CD4-positive, alpha-beta memory T cell (primary cell): ENCODE results near the gene EHD4. TPM values are rescaled to one million over a fixed set of nuclear protein-coding genes. Genes with fewer than 3 reads are reported as not detected.
A peak's percentile ranks its signal among the peaks of the same experiment; 100 is the strongest.

ENCODE experiments used
- CTCF ChIA-PET: fragments of 350-600 bp; sonication (Branson Sonifier 250); formaldehyde crosslinking; loops from one replicate; lab custom pipeline; 2021; ENCODE audit warnings: inconsistent platforms; ENCODE audit not compliant: partially characterized antibody; lab: Charles Lee
- POLR2A ChIA-PET: fragments of 350-600 bp; sonication (Branson Sonifier 250); formaldehyde crosslinking; loops from one replicate; lab custom pipeline; 2021; ENCODE audit not compliant: partially characterized antibody; lab: Charles Lee
- DNase-seq, 5 donors: peaks; one replicate each; pipeline versions ENCODE4 v3.0.0 to v3.0.0-alpha.2; 2020 to 2022; ENCODE audit warnings: mixed read lengths in 1 of 5
- H3K27ac ChIP-seq: one replicate; pipeline ENCODE4 v1.7.0; 2013; ENCODE audit warnings: low read depth, low read length
- H3K27me3 ChIP-seq: 2 replicates; pipeline ENCODE4 v1.7.0; 2013; ENCODE audit warnings: mild to moderate bottlenecking, low read length, moderate library complexity; ENCODE audit not compliant: insufficient read depth
- H3K36me3 ChIP-seq: 2 replicates; pipeline ENCODE4 v1.7.0; 2013; ENCODE audit warnings: mild to moderate bottlenecking, low read length, moderate library complexity; ENCODE audit not compliant: insufficient read depth
- H3K4me1 ChIP-seq: 2 replicates; pipeline ENCODE4 v1.7.0; 2013; ENCODE audit warnings: mild to moderate bottlenecking, low read length, moderate library complexity; ENCODE audit not compliant: insufficient read depth
- H3K4me3 ChIP-seq, 2 donors: one replicate each; pipeline ENCODE4 v1.7.0; 2013; ENCODE audit warnings: low read length in 2 of 2, mild to moderate bottlenecking in 1 of 2
- H3K9me3 ChIP-seq, 2 donors: one replicate each; pipeline ENCODE4 v1.7.0; 2013; ENCODE audit warnings: low read length in 2 of 2, control low read depth in 1 of 2; ENCODE audit not compliant: control insufficient read depth in 1 of 2
- H3K27ac Mint-ChIP-seq, 7 donors: one replicate each; pipeline ENCODE4 v1.8.0; 2020 to 2021; ENCODE audit warnings: mixed read lengths in 7 of 7, mild to moderate bottlenecking in 6 of 7, inconsistent platforms in 3 of 7, moderate library complexity in 3 of 7
- H3K27me3 Mint-ChIP-seq, 2 donors: one replicate each; pipeline ENCODE4 v1.8.0; 2020 to 2021; ENCODE audit warnings: mixed read lengths in 2 of 2
- H3K36me3 Mint-ChIP-seq, 2 donors: one replicate each; pipeline ENCODE4 v1.8.0; 2020 to 2021; ENCODE audit warnings: mixed read lengths in 2 of 2, inconsistent platforms in 1 of 2, mild to moderate bottlenecking in 1 of 2
- H3K4me1 Mint-ChIP-seq, 4 donors: one replicate each; pipeline ENCODE4 v1.8.0; 2020 to 2021; ENCODE audit warnings: mixed read lengths in 4 of 4, mild to moderate bottlenecking in 1 of 4
- H3K4me3 Mint-ChIP-seq, 8 donors: one replicate each; pipeline ENCODE4 v1.8.0; 2020 to 2021; ENCODE audit warnings: mixed read lengths in 8 of 8, mild to moderate bottlenecking in 7 of 8, moderate library complexity in 6 of 8, inconsistent platforms in 3 of 8
- H3K9me3 Mint-ChIP-seq, 8 donors: one replicate each; pipeline ENCODE4 v1.8.0; 2020 to 2021; ENCODE audit warnings: mixed read lengths in 8 of 8, mild to moderate bottlenecking in 5 of 8, inconsistent platforms in 3 of 8, moderate library complexity in 1 of 8
- intact Hi-C: fragments of 100-400 bp; cut with micrococcal nuclease; formaldehyde crosslinking; loops from one replicate; pipeline ENCODE4 v1.15.1; 2023
- polyA plus RNA-seq, 2 donors: library from polyadenylated mRNA; unstranded; fragments of 300-500 nt; fragmentation: Illumina TruSeq; gene quantifications; one replicate each; pipeline ENCODE4 v1.2.3, GENCODE V29; 2021
- total RNA-seq, 2 experiments: library from RNA; stranded (reverse); gene quantifications; one replicate each; pipeline ENCODE4 v1.2.3, GENCODE V29; 2021

EHD4 gene
- total and polyA plus RNA-seq, 4 experiments from 2014 or later: 13.9 to 16.4 (median 15.4) TPM

DNA sequence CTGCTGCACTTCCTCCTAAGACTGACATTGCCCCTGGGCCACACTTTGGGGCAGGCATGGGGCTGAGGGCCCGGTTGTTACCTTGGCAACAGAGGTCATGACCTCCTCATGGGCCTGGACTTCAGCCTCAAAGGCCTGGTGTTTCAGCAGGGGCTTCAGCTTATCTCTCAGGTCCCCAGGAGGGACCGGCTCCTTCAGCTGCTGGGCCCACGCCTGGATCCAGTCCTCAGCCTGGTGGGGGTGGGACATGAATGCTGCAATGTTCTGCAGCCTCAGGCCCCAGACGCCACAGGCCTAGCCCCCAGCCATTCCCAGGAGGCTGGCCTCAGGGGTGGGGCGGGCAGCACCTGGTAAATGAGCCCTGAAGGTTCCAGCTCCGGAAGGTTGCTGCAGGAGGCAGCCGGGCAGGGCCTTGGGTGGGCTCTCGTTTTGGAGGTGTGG lies 106.1 kb downstream of the EHD4 start:
- Histone ChIP-seq H3K27ac (no peak overlapping the region), H3K4me1 (peaks cover 11% of the 10 kb centered on the region), H3K36me3 (no peaks in the 10 kb centered on the region), H3K9me3 (no peaks in the 10 kb centered on the region), H3K4me3 (no peak overlapping the region), H3K27me3 (no peaks in the 10 kb centered on the region)
- intact Hi-C loops: no loop called here
- DNase-seq: no peak
- ChIA-PET CTCF (no interaction called here), POLR2A (no interaction called here)
- Mint-ChIP-seq H3K36me3 (no peaks in the 10 kb centered on the region), H3K27ac (no peak overlapping the region), H3K27me3 (no peaks in the 10 kb centered on the region), H3K4me1 (peaks cover 8 to 13% (median 11%) of the 10 kb centered on the region in 4 donors), H3K9me3 (no peaks in the 10 kb centered on the region), H3K4me3 (no peak overlapping the region)

GRCh38 chr15:41865490-41866055 lies 106.8 kb downstream of the EHD4 start:
- Mint-ChIP-seq H3K4me1 (peaks cover 3 to 12% (median 5%) of the 10 kb centered on the region in 4 donors), H3K9me3 (no peaks in the 10 kb centered on the region), H3K27ac (no peak overlapping the region), H3K36me3 (no peaks in the 10 kb centered on the region), H3K4me3 (no peak overlapping the region), H3K27me3 (no peaks in the 10 kb centered on the region)
- Histone ChIP-seq H3K4me3 (no peak overlapping the region), H3K27ac (no peak overlapping the region), H3K36me3 (no peaks in the 10 kb centered on the region), H3K4me1 (peaks cover 5% of the 10 kb centered on the region), H3K27me3 (no peaks in the 10 kb centered on the region), H3K9me3 (no peaks in the 10 kb centered on the region)
- intact Hi-C loops: no loop called here
- no peak for DNase-seq
- ChIA-PET CTCF (no interaction called here), POLR2A (no interaction called here)

- intact Hi-C loops: no loop called here
- no peaks in the 10 kb centered on the region for H3K9me3 Mint-ChIP-seq
- Histone ChIP-seq H3K36me3 (no peaks in the 10 kb centered on the region), H3K27me3 (no peaks in the 10 kb centered on the region), H3K4me1 (peaks cover 6% of the 10 kb centered on the region), H3K9me3 (no peaks in the 10 kb centered on the region), H3K27ac (no peak overlapping the region), H3K4me3 (no peak overlapping the region)
- H3K4me3 Mint-ChIP-seq: no peak overlapping the region
- H3K27me3 Mint-ChIP-seq: no peaks in the 10 kb centered on the region
- DNase-seq: no peak
- ChIA-PET POLR2A (no interaction called here), CTCF (interaction anchor here (2.4 kb wide), 1 partner anchor 42 kb away, joined by 8 read pairs; no protein-coding TSS in a partner anchor)
- H3K27ac Mint-ChIP-seq: peak overlapping the region in 1 of 7 donors; percentile 18
- H3K36me3 Mint-ChIP-seq: no peaks in the 10 kb centered on the region
- peaks cover 0 to 16% (median 5%) of the 10 kb centered on the region in 4 donors for H3K4me1 Mint-ChIP-seq
Observed at GRCh38 chr15:41862515-41863116, 109.7 kb downstream of the EHD4 start.

GRCh38 chr15:41861736-41862356 lies 110.5 kb downstream of the EHD4 start:
- intact Hi-C loops: no loop called here
- Histone ChIP-seq H3K4me3 (no peak overlapping the region), H3K4me1 (peaks cover 6% of the 10 kb centered on the region), H3K27me3 (no peaks in the 10 kb centered on the region), H3K27ac (no peak overlapping the region), H3K36me3 (no peaks in the 10 kb centered on the region), H3K9me3 (no peaks in the 10 kb centered on the region)
- Mint-ChIP-seq H3K4me1 (peaks cover 0 to 16% (median 5%) of the 10 kb centered on the region in 4 donors), H3K27ac (no peak overlapping the region), H3K27me3 (no peaks in the 10 kb centered on the region), H3K36me3 (no peaks in the 10 kb centered on the region), H3K4me3 (no peak overlapping the region), H3K9me3 (no peaks in the 10 kb centered on the region)
- DNase-seq: no peak
- ChIA-PET POLR2A (interaction anchor here (0.8 kb wide), 1 partner anchor 33 kb away, joined by 3 read pairs; no protein-coding TSS in a partner anchor), CTCF (interaction anchor here (1.6 to 2.4 kb wide), 2 partner anchors 8 to 43 kb away, joined by 5 to 8 read pairs; no protein-coding TSS in a partner anchor)

- Mint-ChIP-seq H3K27ac (peak overlapping the region in 3 of 7 donors; percentile 8 to 66 (median 12)), H3K36me3 (no peaks in the 10 kb centered on the region), H3K4me3 (no peak overlapping the region), H3K9me3 (no peaks in the 10 kb centered on the region), H3K27me3 (no peaks in the 10 kb centered on the region), H3K4me1 (peaks cover 0 to 16% (median 5%) of the 10 kb centered on the region in 4 donors)
- no peaks in the 10 kb centered on the region for H3K9me3 ChIP-seq
- no peak overlapping the region for H3K27ac ChIP-seq
- H3K27me3 ChIP-seq: no peaks in the 10 kb centered on the region
- intact Hi-C loops: no loop called here
- H3K36me3 ChIP-seq: no peaks in the 10 kb centered on the region
- H3K4me3 ChIP-seq: no peak overlapping the region
- ChIA-PET POLR2A (no interaction called here), CTCF (interaction anchor here (2.4 kb wide), 1 partner anchor 45 kb away, joined by 8 read pairs; no protein-coding TSS in a partner anchor)
- peaks cover 6% of the 10 kb centered on the region for H3K4me1 ChIP-seq
- DNase-seq: no peak
Observed at GRCh38 chr15:41860049-41860828, 112.1 kb downstream of the EHD4 start.

- ChIA-PET POLR2A (no interaction called here), CTCF (no interaction called here)
- Mint-ChIP-seq H3K4me3 (no peak overlapping the region), H3K27me3 (no peaks in the 10 kb centered on the region), H3K9me3 (no peaks in the 10 kb centered on the region), H3K36me3 (no peaks in the 10 kb centered on the region), H3K4me1 (peaks cover 0 to 16% (median 5%) of the 10 kb centered on the region in 4 donors), H3K27ac (no peak overlapping the region)
- H3K36me3 ChIP-seq: no peaks in the 10 kb centered on the region
- DNase-seq: no peak
- H3K27me3 ChIP-seq: no peaks in the 10 kb centered on the region
- no peak overlapping the region for H3K4me3 ChIP-seq
- no peak overlapping the region for H3K27ac ChIP-seq
- intact Hi-C loops: no loop called here
- H3K9me3 ChIP-seq: no peaks in the 10 kb centered on the region
- peaks cover 6% of the 10 kb centered on the region for H3K4me1 ChIP-seq
Observed at GRCh38 chr15:41858756-41859155, 113.6 kb downstream of the EHD4 start.

DNA sequence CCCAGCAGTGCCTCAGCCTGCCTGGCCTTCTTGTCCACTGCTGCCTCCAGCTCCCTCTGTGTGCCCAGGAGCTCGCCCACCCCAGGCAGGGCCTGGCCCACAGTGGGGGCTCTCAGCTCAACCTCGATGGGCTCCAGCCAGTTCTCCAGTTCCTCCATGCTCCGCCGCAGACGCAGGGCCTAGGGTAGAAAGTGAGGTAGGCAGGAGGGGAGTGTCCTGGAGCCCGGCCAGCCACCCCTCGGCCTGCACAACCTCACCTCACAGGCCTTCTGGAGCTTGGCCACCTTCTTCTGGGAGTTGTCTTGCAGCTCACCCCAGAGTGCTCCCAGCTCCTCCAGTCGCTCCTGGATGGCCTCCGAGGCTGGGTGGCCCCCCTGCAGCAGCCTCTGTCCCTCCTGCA lies 115.0 kb downstream of the EHD4 start:
- Histone ChIP-seq H3K36me3 (no peaks in the 10 kb centered on the region), H3K4me1 (peaks cover 6% of the 10 kb centered on the region), H3K27ac (no peak overlapping the region), H3K4me3 (no peak overlapping the region), H3K27me3 (no peaks in the 10 kb centered on the region), H3K9me3 (no peaks in the 10 kb centered on the region)
- H3K9me3 Mint-ChIP-seq: no peaks in the 10 kb centered on the region
- H3K4me3 Mint-ChIP-seq: no peak overlapping the region
- CTCF ChIA-PET: no interaction called here
- H3K4me1 Mint-ChIP-seq: peaks cover 0 to 12% (median 2%) of the 10 kb centered on the region in 4 donors
- H3K27me3 Mint-ChIP-seq: no peaks in the 10 kb centered on the region
- POLR2A ChIA-PET: no interaction called here
- no peak overlapping the region for H3K27ac Mint-ChIP-seq
- intact Hi-C loops: no loop called here
- no peak for DNase-seq
- H3K36me3 Mint-ChIP-seq: no peaks in the 10 kb centered on the region
